ENCODE results near the gene YWHAB. TPM values are rescaled to one million over a fixed set of nuclear protein-coding genes. Genes with fewer than 3 reads are reported as not detected.
A peak's percentile ranks its signal among the peaks of the same experiment; 100 is the strongest.

Gene YWHAB
- total RNA-seq: 100 to 1,000 TPM; 245 to 262 TPM
- 100 to 1,000 TPM; 554 to 616 TPM for polyA plus RNA-seq

GRCh38 chr20:44885392-44886265 is at the start of gene YWHAB:
TSS of gene YWHAB (plus strand) at chr20:44885705. CDS start at chr20:44901534, 15,829 bp downstream.
- intact Hi-C loops (cut with micrococcal nuclease): loop anchor here (1.0 to 10.0 kb wide), 5 partner anchors 81 to 1802 kb away; partner anchors contain the start of genes SERINC3, SRSF6, STK4 and TP53RK
- no peaks in the 10 kb centered on the region for H3K27me3 ChIP-seq (ENCODE audit: insufficient read depth, low read length)
- H3K9me3 ChIP-seq (ENCODE audit: control insufficient read depth in 1 of 2, low read length in 2 of 2): no peaks in the 10 kb centered on the region
- peak; percentile 94 to 97 (median 95) for DNase-seq
- no peaks in the 10 kb centered on the region for H3K36me3 ChIP-seq (ENCODE audit: insufficient read depth, low read length)
- Mint-ChIP-seq H3K27ac (peak within 1 kb of the TSS; percentile 95 to 98 (median 97)), H3K4me3 (peak within 1 kb of the TSS; percentile 92 to 98 (median 97)), H3K9me3 (no peaks in the 10 kb centered on the region), H3K36me3 (peaks cover 0 to 41% of the 10 kb centered on the region in 2 donors), H3K4me1 (peaks cover 45 to 76% (median 56%) of the 10 kb centered on the region in 4 donors), H3K27me3 (no peaks in the 10 kb centered on the region)
- peaks cover 55% of the 10 kb centered on the region for H3K4me1 ChIP-seq (ENCODE audit: insufficient read depth, low read length)
- H3K4me3 ChIP-seq (ENCODE audit: low read length in 2 of 2): peak within 1 kb of the TSS; percentile 82 to 87
- ChIA-PET CTCF (ENCODE audit: partially characterized antibody) (interaction anchor here (1.0 to 2.1 kb wide), 3 partner anchors 14 to 407 kb away, joined by 3 to 5 read pairs (median 3); no protein-coding TSS in a partner anchor), POLR2A (ENCODE audit: partially characterized antibody) (interaction anchor here (0.6 to 1.9 kb wide), 17 partner anchors 10 to 1050 kb away, joined by 3 to 23 read pairs (median 6); partner anchors contain the start of genes PABPC1L, SERINC3, STK4 and TOMM34)
- peak within 1 kb of the TSS; percentile 85 for H3K27ac ChIP-seq (ENCODE audit: low read depth, low read length)

DNA sequence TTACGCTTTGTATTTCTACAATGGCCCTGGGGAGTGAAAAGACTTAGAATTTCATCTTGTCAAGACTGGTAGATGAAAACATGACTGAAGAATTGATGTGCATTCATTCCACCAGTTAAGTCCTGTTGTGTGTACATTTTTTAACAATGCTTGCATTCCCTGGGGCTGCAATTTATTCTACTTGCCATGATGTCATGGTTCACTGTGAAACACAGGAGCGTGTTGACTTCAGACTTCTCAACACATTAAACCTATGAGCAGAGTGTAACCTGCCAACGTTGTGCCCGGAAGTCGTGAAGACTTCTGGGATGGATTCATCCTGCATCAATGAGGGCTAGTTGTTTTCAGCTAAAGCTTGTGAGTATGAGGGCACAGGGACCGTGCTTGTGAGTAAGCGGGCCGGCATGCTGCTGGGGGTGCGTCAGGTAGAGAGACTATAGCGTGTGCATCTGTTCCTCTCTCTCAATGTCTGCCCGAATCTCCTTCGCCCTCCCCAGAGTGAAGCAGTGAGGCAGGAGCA is 48.8 kb upstream of the YWHAB start:
- Histone ChIP-seq H3K27me3 (ENCODE audit: insufficient read depth, low read length) (no peaks in the 10 kb centered on the region), H3K4me1 (ENCODE audit: insufficient read depth, low read length) (no peaks in the 10 kb centered on the region), H3K4me3 (ENCODE audit: low read length in 2 of 2) (no peak overlapping the region), H3K27ac (ENCODE audit: low read depth, low read length) (no peak overlapping the region), H3K9me3 (ENCODE audit: control insufficient read depth in 1 of 2, low read length in 2 of 2) (no peaks in the 10 kb centered on the region), H3K36me3 (ENCODE audit: insufficient read depth, low read length) (no peaks in the 10 kb centered on the region)
- peaks cover 0 to 2% (median 0%) of the 10 kb centered on the region in 4 donors for H3K4me1 Mint-ChIP-seq
- intact Hi-C loops (cut with micrococcal nuclease): no loop called here
- H3K36me3 Mint-ChIP-seq: peaks cover 0 to 4% of the 10 kb centered on the region in 2 donors
- H3K9me3 Mint-ChIP-seq: peaks cover 0 to 9% (median 3%) of the 10 kb centered on the region in 8 donors
- H3K4me3 Mint-ChIP-seq: no peak overlapping the region
- H3K27me3 Mint-ChIP-seq: peaks cover 5 to 11% of the 10 kb centered on the region in 2 donors
- CTCF ChIA-PET (ENCODE audit: partially characterized antibody): interaction anchor here (0.8 kb wide), 1 partner anchor 11 kb away, joined by 3 read pairs; no protein-coding TSS in a partner anchor
- POLR2A ChIA-PET (ENCODE audit: partially characterized antibody): no interaction called here
- H3K27ac Mint-ChIP-seq: no peak overlapping the region
- DNase-seq: no peak

DNA sequence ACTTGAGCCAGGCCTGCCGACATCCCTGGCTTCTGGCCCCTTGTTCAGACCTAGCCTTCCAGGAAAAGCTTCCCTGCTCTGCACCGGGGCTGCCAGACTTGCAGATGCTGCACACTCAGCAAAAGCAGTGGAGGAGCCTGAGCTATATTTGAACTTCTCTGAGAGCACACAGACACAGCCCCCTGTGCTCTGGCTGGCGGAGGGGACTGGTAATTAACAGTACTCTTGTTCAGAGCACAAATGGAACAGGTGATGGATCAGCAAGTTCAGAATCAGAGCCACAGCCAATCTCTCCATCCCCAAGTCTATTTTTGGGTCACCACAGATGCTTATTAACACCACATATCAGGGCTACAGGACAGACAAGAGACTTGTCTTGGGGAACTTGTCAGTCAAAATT is 47.6 kb upstream of the YWHAB start:
- H3K36me3 Mint-ChIP-seq: peaks cover 0 to 4% of the 10 kb centered on the region in 2 donors
- DNase-seq: no peak
- Histone ChIP-seq H3K4me1 (ENCODE audit: insufficient read depth, low read length) (no peaks in the 10 kb centered on the region), H3K36me3 (ENCODE audit: insufficient read depth, low read length) (no peaks in the 10 kb centered on the region), H3K4me3 (ENCODE audit: low read length in 2 of 2) (no peak overlapping the region), H3K27me3 (ENCODE audit: insufficient read depth, low read length) (no peaks in the 10 kb centered on the region), H3K27ac (ENCODE audit: low read depth, low read length) (no peak overlapping the region), H3K9me3 (ENCODE audit: control insufficient read depth in 1 of 2, low read length in 2 of 2) (no peaks in the 10 kb centered on the region)
- intact Hi-C loops (cut with micrococcal nuclease): no loop called here
- H3K9me3 Mint-ChIP-seq: peaks cover 0 to 9% (median 3%) of the 10 kb centered on the region in 8 donors
- ChIA-PET POLR2A (ENCODE audit: partially characterized antibody) (no interaction called here), CTCF (ENCODE audit: partially characterized antibody) (no interaction called here)
- no peak overlapping the region for H3K27ac Mint-ChIP-seq
- H3K27me3 Mint-ChIP-seq: peaks cover 11 to 19% of the 10 kb centered on the region in 2 donors
- no peak overlapping the region for H3K4me3 Mint-ChIP-seq
- H3K4me1 Mint-ChIP-seq: peaks cover 0 to 2% (median 0%) of the 10 kb centered on the region in 4 donors

GRCh38 chr20:44838521-44838920 is 47.0 kb upstream of the YWHAB start:
- peaks cover 0 to 9% (median 3%) of the 10 kb centered on the region in 8 donors for H3K9me3 Mint-ChIP-seq
- Histone ChIP-seq H3K36me3 (ENCODE audit: insufficient read depth, low read length) (no peaks in the 10 kb centered on the region), H3K27me3 (ENCODE audit: insufficient read depth, low read length) (no peaks in the 10 kb centered on the region), H3K9me3 (ENCODE audit: control insufficient read depth in 1 of 2, low read length in 2 of 2) (no peaks in the 10 kb centered on the region), H3K4me1 (ENCODE audit: insufficient read depth, low read length) (no peaks in the 10 kb centered on the region), H3K4me3 (ENCODE audit: low read length in 2 of 2) (no peak overlapping the region), H3K27ac (ENCODE audit: low read depth, low read length) (no peak overlapping the region)
- H3K4me3 Mint-ChIP-seq: no peak overlapping the region
- H3K4me1 Mint-ChIP-seq: peaks cover 0 to 2% (median 0%) of the 10 kb centered on the region in 4 donors
- H3K27me3 Mint-ChIP-seq: peaks cover 14 to 22% of the 10 kb centered on the region in 2 donors
- intact Hi-C loops (cut with micrococcal nuclease): no loop called here
- no peak for DNase-seq
- CTCF ChIA-PET (ENCODE audit: partially characterized antibody): no interaction called here
- POLR2A ChIA-PET (ENCODE audit: partially characterized antibody): no interaction called here
- H3K27ac Mint-ChIP-seq: no peak overlapping the region
- H3K36me3 Mint-ChIP-seq: peaks cover 0 to 4% of the 10 kb centered on the region in 2 donors

GRCh38 chr20:44839481-44839880 is 46.0 kb upstream of the YWHAB start:
- no peak overlapping the region for H3K4me3 ChIP-seq (ENCODE audit: low read length in 2 of 2)
- Mint-ChIP-seq H3K4me3 (no peak overlapping the region), H3K9me3 (peaks cover 0 to 9% (median 3%) of the 10 kb centered on the region in 8 donors), H3K27me3 (peaks cover 16 to 22% of the 10 kb centered on the region in 2 donors), H3K4me1 (peaks cover 0 to 2% (median 0%) of the 10 kb centered on the region in 4 donors), H3K36me3 (peaks cover 0 to 4% of the 10 kb centered on the region in 2 donors), H3K27ac (no peak overlapping the region)
- H3K36me3 ChIP-seq (ENCODE audit: insufficient read depth, low read length): no peaks in the 10 kb centered on the region
- ChIA-PET CTCF (ENCODE audit: partially characterized antibody) (no interaction called here), POLR2A (ENCODE audit: partially characterized antibody) (no interaction called here)
- DNase-seq: no peak
- intact Hi-C loops (cut with micrococcal nuclease): no loop called here
- H3K27me3 ChIP-seq (ENCODE audit: insufficient read depth, low read length): no peaks in the 10 kb centered on the region
- H3K27ac ChIP-seq (ENCODE audit: low read depth, low read length): no peak overlapping the region
- no peaks in the 10 kb centered on the region for H3K9me3 ChIP-seq (ENCODE audit: control insufficient read depth in 1 of 2, low read length in 2 of 2)
- no peaks in the 10 kb centered on the region for H3K4me1 ChIP-seq (ENCODE audit: insufficient read depth, low read length)

DNA sequence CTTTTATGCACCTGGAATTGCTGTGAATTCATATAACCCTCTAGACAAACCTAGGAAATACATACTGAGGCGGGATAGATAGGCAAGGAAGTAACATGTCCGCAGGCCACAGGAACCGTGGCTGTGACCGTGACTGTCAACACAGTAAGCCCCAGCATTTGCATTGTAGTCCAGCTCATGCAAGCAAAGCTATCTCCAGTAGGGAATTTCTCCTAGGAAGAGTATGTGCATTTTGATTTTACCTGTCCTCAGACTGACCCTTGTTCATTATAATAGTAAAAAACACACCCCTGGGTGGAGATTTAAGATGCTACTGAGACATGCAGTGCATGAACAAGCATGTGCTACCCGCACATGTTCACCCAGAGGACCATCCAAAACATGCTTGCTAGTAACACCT is 44.7 kb upstream of the YWHAB start:
- Histone ChIP-seq H3K27ac (ENCODE audit: low read depth, low read length) (no peak overlapping the region), H3K4me1 (ENCODE audit: insufficient read depth, low read length) (no peaks in the 10 kb centered on the region), H3K9me3 (ENCODE audit: control insufficient read depth in 1 of 2, low read length in 2 of 2) (no peaks in the 10 kb centered on the region), H3K36me3 (ENCODE audit: insufficient read depth, low read length) (no peaks in the 10 kb centered on the region), H3K27me3 (ENCODE audit: insufficient read depth, low read length) (no peaks in the 10 kb centered on the region), H3K4me3 (ENCODE audit: low read length in 2 of 2) (no peak overlapping the region)
- Mint-ChIP-seq H3K36me3 (peaks cover 0 to 4% of the 10 kb centered on the region in 2 donors), H3K4me3 (no peak overlapping the region), H3K27me3 (peaks cover 19 to 26% of the 10 kb centered on the region in 2 donors), H3K4me1 (peaks cover 0 to 2% (median 0%) of the 10 kb centered on the region in 4 donors), H3K27ac (no peak overlapping the region), H3K9me3 (peaks cover 0 to 9% (median 3%) of the 10 kb centered on the region in 8 donors)
- no peak for DNase-seq
- CTCF ChIA-PET (ENCODE audit: partially characterized antibody): no interaction called here
- intact Hi-C loops (cut with micrococcal nuclease): no loop called here
- POLR2A ChIA-PET (ENCODE audit: partially characterized antibody): no interaction called here

DNA sequence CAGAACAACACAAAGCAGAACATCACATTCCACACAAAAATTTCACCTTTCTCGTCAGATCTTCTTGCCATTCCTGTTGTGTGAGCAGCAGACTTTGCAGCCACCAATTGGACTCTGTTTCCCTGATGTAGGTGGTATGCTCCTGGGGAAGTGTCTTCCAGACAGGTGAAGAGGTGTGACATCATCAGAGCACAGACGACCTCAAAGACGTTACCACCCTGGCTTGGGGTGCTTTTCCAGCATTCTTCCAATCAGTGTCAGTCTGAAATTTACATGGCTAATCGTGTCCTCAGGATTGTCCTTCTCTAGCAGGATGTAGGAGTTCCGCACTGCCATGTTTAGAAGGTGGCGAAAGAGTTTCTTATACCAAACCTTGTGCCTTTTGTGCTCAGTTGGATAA is 43.5 kb upstream of the YWHAB start:
- peaks cover 0 to 2% (median 0%) of the 10 kb centered on the region in 4 donors for H3K4me1 Mint-ChIP-seq
- Histone ChIP-seq H3K9me3 (ENCODE audit: control insufficient read depth in 1 of 2, low read length in 2 of 2) (no peaks in the 10 kb centered on the region), H3K4me3 (ENCODE audit: low read length in 2 of 2) (no peak overlapping the region), H3K36me3 (ENCODE audit: insufficient read depth, low read length) (no peaks in the 10 kb centered on the region), H3K4me1 (ENCODE audit: insufficient read depth, low read length) (no peaks in the 10 kb centered on the region), H3K27me3 (ENCODE audit: insufficient read depth, low read length) (no peaks in the 10 kb centered on the region), H3K27ac (ENCODE audit: low read depth, low read length) (no peak overlapping the region)
- ChIA-PET CTCF (ENCODE audit: partially characterized antibody) (no interaction called here), POLR2A (ENCODE audit: partially characterized antibody) (no interaction called here)
- no peak overlapping the region for H3K27ac Mint-ChIP-seq
- H3K27me3 Mint-ChIP-seq: peaks cover 19 to 26% of the 10 kb centered on the region in 2 donors
- intact Hi-C loops (cut with micrococcal nuclease): no loop called here
- no peak overlapping the region for H3K4me3 Mint-ChIP-seq
- peaks cover 0 to 9% (median 3%) of the 10 kb centered on the region in 8 donors for H3K9me3 Mint-ChIP-seq
- no peak for DNase-seq
- peaks cover 0 to 4% of the 10 kb centered on the region in 2 donors for H3K36me3 Mint-ChIP-seq
